Activated naive CD8-positive, alpha-beta T cell treated with anti-CD3 and anti-CD28 coated beads, Interleukin-2, amount 50 U/mL, for 16 hours (primary cell): Measurements from ENCODE around the gene HDAC4.
"Not testable (repeated sequence)": the region's sequence is repeated elsewhere in the genome, so short reads cannot be mapped to it uniquely, and the experiment has no call there.

ENCODE experiments used
- DNase-seq: peaks from one replicate; pipeline ENCODE4 v3.0.0-alpha.2; 2020; ENCODE audit warnings: low read depth, low spot score

HDAC4 gene

DNA sequence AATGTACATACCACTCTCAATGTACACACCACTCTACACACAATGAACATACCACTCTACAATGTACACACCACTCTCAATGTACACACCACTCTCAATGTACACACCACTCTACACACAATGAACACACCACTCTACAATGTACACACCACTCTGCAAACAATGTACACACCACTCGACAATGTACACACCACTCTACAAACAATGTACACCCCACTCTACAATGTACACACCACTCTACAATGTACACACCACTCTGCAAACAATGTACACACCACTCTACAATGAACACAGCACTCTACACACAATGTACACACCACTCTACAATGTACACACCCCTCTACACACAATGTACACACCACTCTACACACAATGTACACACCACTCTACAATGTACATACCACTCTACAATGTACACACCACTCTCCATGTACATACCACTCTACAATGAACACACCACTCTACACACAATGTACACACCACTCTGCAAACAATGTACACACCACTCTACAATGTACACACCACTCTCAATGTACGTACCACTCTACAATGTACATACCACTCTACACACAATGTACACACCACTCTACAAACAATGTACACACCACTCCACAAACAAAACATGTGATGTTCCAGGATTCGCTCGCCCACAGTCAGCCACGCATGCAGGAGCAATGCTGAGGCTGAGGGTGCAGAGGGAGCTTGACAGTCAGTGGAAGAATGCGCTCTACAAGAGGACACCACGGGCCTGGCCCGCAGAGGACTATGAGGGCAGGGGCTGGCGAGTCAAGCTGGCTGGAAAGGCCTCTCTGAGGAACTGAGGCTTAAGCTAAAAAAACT, 118.2 kb downstream of the HDAC4 start:
- DNase-seq = no peak

DNA sequence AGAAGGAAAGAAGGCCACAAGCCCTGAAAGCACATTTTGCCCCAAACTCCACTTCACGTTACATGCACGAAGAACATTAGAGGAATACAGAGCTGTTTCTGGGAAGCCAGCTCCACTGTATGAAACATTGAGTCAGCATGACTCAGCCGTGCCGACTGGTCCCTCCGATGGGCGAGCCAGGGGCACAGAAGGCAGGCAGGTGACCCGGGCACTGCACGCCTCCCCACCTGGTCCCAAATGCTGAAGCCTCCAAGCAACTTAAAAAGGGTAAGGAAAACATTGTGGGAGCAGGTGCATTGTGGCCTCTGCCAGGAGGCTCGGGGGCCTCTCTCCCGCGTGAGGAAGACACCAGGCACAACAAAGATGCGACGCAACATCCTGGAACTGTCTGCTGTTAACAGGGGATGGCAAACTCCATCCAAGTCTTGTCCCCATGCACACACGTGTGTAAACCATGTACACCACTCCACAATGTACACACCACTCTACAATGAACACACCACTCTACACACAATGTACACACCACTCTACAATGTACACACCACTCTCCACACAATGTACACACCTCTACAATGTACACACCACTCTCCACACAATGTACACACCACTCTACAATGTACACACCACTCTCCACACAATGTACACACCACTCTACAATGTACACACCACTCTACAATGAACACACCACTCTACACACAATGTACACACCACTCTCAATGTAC, 120.4 kb downstream of the HDAC4 start:
- DNase-seq = not testable (repeated sequence)

DNA sequence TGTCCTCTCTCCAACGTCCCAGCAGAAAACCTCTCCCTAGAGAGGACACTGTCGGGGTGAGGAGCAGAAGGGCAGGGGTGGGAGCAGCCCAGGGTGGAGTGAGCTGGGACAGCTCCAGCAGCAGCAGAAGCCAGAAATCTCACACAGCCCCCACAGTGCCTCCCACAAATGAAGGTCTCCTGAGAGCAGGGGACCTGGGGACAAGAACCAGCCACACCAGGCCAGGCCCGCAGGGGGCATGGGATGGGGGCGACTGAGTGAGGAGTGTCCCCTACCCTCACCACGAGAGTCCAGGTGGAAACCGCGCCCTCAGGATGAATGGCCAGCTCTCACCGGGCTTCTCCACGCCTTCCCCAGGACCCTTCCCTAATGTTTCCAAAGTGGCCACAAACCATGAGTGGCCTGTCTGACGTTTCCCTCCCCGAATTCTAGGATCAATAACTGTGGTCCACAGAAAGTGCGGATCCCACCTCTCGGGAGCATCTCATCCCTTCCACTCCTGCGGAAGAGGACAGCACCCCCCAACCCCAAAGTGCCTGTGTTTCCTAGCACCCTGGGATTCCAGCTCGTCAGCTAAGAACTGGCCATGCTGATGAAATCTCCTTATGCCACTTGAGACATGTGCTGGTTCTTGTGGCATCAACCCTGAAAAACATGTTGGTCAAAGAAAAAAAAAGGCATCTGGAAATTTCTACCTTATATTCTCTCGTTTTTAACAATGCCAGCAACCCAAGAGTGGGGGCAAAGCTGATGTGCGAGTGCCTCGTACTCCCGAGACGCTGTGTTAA, 121.1 kb downstream of the HDAC4 start:
- no peak for DNase-seq

DNA sequence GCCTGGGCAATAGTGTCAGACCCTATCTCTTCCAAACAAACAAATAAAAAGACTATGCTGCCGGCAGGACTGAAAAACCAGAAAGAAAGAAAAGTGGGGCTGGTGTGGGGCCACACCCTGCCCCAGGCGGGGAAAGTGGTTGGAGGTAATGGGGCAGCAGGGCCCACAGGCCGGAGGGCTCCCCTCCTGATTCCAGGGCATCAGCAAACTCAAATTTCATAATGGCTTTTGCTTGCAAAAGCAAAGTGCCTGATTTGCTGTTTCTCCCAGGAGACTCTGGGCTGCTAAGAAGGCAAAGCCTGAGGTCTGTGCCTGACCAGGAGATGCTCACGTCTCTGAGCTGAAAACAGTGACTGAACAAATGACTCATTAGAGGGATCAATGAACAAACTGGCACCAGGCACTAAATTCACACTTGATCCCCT, 121.9 kb downstream of the HDAC4 start:
- DNase-seq = no peak

DNA sequence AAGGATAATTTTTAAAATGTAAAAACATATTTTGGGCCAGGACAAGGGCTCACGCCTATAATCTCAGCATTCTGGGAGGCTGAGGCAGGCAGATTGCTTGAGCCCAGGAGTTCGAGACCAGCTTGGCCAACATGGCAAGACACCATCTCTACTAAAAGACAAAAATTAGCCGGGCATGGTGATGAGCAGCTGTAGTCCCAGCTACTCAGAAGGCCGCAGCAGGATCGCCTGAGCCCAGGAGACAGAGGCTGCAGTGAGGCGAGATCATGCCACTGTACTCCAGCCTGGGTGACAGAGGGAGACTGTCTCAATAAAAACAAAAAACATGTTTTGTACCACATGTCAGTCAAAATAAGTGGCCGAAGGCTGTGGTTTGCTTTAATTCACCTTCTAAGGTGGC, 122.5 kb downstream of the HDAC4 start:
- DNase-seq = no peak

DNA sequence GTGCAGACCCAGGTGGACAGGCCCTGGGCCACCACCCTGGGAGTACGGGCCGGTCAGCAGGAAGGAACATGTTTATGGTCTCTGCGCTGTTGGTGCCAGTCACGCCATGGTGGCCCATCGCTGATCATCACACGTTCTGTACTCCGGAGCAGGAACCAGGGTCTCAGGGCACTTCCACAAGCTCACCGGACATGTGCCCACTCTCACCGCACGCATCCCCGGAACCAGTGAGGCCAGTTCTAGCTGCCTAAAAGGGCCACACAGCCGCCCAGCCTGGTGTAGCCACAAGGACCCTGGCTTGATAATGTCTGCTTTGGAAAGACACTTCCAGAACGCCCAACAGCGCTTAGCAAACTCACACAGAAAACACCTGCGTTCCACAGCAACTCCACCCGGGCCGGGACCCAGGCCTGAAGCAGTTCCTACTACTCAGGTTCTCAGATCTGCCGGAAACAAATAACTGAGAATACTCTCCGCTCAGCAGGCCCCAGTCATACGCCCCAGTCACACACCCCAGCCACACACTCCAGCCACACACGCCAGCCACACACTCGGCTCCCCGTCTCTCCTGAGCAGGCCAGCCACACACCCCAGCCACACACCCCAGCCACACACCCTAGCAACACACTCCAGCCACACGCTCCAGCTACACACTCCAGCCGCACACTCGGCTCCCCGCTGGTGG, 123.3 kb downstream of the HDAC4 start:
- no peak for DNase-seq

DNA sequence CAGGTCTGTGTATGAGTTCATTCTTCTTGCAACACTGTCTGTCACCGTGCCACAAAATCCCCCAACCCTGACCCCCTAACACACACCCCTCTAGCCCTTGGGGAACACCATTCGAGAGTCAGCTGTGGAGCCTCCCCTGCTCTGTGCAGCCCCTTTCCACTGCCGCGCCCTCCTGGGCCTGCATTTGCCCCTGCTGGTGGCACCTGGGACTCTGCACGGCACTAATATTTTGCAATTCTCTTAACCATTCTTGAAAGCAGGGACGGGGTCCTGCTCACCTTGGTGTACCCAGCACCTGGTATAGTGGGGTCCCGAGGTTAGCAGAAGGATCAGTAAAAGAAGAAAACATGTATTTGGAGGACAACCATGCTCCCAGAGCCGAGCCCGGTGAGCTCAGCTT, 124.0 kb downstream of the HDAC4 start:
- no peak for DNase-seq

DNA sequence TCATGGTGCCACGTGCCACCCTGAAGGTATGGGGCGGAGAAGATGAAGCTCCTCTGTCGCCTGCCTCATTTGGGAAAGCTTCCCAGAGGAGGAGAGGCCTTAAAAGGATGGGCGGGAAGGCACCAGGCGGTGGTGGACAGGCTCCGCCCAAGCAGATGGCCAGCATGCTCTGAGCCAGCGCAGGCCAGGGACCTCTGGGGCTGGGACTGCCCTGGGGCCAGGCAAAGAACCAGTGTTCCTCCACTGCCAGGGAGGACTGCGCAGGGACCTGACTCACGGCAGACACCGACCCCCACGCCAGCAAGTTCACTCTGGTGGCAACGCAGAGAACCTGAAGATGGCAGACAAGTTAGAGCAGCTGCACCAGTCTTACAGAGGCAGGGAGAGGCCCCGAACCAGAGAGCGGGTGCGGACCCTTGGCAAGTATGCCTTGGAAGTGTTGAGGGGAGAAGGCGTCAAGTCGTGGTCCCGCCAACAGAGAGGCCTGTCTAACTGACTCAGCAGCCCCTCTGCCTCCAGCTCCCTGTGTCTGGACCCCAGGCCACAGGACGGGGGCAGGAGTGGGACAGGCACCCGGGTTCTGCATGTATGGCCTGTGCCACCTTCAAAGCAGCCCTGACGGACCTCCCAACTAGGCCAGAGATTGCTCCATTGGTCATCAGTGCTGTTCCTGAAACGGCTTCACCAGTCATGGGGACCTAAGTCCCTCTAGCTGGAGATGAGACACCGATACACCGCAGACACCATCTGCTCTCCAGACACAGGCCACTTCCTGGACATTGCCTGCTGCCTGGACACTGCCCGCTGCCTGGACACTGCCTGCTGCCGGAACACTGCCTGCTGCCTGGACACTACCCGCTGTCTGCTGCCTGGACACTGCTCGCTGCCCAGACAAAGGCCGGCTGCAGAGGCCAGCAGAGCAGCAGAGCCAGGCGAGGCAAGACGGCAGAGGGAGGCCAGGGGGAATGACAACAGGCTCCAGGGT, 124.7 kb downstream of the HDAC4 start:
- DNase-seq = no peak

DNA sequence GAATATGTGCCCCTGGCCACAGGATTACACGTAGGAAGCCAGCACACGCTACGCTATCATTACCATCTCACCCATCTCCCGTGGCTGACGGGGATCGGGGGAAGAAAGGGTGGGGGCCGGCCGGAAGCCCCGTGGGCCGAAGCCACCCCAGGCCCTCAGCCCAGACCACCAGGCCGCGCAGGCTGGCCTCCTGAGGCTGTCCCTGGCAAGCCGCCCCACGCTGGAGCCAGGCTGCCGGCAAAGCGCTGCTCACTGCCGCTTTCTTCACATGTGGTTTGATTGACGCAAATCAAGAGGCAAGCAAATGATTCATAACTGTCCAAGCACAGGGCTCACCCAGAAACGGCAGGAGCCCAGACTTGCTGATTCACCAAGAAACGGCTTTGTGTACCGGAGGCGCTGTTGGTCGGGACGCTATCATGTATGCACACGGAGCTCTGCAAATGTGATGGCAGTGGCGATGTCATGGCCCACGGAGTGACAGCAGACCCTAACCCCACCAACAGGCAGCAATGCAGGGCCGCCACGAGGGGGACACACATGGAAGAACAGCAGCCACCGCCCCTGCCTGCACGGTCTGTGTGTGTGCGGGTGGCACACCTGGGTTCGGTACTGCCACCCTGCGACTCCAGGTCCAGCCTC, 125.7 kb downstream of the HDAC4 start:
- DNase-seq = peak; percentile 46

DNA sequence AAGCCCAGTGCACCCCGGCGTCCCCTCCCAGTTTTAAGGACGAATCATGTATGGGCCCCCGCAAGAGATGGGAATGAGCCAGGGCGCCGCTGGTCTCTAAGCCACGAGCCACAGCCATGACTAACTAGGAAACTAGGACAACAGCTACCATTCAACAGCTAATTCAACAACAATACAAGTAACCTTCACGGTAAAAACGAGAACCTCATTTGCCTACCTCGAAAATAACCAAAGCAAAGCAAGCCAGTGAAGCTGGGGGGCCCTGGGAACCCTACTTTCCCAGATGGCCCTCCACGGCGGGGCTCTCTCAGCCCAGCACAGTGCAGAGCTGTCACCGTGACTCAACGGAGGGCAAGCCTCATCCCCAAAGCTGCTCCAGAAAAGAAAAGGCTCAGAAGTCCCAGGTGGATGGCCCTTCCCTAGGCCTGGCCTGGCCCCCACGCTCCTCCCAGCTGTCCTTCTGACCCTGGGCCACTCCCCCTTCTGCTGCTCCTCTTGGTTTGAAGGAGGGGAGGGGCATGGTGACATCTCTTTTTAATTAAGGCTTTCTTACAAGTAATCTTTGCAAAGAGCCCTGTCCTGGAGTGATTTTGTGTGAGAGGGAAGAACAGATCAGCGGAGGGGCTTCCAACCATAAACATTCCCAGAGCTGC, 126.3 kb downstream of the HDAC4 start:
- DNase-seq = no peak

DNA sequence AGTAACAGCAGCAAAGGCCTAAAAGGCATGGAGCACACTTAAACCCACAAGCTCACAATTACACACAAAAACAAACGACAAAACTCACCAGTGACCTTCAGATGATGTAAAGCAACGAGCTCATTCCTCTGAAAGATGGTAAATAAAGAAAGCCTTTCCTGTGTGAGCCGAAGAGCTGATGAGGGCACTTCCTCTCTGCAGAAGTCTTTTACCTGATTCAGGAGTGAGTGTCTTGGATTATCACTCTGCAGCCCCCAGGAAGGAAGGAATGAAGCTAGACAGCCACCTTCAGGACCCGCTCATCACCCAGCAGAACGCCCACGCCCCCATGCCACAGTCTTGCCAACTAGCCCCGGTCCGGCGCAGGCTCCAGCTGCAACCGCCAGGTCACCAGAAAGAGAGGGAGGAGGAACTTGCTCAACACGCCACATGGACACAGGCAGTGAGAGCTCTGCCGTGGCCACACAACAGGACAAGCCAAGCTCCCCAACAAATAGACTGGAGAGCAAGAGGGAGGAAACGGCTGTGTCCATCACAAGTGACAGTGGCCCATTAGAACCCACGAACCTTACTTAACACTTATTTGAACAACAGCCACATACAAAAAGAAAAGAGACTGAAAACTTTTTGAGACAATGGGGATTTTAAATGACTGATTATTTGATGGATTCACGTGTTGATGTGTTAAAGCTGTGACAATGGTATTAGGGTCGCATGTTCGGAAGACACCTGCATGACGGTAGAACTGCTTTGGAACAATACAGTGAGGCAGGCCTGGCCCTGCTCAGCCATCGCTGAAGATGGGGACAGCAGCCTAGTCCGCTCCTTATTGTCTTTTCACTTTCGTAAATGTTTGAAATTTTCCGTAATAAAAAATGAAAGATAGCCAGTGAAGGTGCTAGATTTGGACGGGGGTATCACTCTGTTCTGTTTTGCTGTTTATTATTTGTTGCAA, 127.3 kb downstream of the HDAC4 start:
- no peak for DNase-seq

DNA sequence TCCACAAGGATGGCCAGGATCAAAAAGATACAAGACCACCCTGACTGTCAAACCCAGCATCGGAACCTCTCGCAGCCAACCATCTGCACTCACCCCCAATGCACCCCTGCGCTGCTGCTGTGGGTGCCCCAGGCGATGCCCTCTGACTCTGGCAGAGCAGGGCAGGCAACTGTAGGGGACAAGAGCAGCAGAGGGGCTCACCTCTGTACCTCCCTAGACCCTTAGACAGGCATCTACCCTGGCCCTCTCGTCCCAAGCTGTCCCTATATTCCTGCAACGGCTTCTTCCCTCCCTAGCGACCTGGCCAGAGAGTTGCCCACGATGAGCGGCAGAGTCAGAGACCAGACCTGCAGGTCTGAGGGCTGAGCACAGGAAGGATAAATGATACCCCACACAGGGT, 128.2 kb downstream of the HDAC4 start:
- DNase-seq = no peak

DNA sequence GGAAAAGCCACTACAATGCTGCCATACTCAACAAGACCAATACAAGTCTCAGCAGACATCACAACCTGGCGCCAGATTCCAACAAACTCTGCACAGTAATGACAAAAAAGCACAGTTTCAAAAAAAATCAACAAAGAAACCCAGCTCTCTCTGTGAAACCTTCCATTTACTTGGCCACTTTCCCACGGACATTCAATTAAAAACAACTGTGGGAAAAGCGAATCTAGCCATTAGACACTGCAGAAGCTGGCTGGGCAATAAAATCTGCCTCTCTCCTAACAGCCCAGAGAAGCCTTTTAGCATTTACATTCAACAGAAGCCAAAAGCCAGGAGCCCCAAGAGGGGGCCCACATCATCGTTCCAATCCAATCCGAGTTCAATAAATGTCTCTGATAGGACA, 128.9 kb downstream of the HDAC4 start:
- no peak for DNase-seq

DNA sequence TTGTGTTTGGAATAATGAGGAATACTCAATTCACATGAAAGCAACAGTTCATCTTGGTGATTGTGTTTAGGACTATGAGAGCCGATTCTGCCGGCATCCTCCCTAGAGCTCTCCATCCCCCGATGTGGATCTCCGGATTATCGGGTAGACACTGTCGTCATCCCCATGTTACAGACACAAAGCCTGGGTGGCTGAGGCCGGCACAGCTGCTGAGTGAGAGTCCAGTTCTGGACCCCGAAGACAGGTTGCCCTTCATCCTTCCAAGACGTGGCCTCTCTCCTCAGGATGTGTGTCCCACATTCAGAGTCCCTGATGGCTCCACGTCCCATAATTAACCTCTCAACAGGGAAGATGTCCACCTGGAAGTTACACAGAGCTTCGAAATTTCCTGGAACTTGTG, 129.3 kb downstream of the HDAC4 start:
- no peak for DNase-seq

DNA sequence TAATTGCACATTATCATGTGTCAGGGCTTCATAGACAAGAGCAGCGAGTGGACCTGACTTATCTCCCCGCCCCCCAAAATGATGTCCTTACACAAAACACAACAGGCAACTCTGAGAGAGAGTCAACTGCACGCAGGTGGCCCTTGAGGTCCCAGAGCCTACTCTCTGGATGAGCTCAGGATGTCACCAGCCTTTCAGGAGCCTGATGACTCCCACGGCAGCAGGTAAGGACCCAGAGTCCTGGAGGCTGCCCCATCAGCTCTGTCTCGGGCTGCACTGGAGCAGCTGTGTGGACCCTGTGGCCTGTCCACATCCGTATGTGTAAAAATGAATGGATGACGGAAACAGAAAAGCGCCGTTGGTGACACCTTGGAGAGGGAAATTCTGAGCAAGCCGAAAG, 130.9 kb downstream of the HDAC4 start:
- no peak for DNase-seq

DNA sequence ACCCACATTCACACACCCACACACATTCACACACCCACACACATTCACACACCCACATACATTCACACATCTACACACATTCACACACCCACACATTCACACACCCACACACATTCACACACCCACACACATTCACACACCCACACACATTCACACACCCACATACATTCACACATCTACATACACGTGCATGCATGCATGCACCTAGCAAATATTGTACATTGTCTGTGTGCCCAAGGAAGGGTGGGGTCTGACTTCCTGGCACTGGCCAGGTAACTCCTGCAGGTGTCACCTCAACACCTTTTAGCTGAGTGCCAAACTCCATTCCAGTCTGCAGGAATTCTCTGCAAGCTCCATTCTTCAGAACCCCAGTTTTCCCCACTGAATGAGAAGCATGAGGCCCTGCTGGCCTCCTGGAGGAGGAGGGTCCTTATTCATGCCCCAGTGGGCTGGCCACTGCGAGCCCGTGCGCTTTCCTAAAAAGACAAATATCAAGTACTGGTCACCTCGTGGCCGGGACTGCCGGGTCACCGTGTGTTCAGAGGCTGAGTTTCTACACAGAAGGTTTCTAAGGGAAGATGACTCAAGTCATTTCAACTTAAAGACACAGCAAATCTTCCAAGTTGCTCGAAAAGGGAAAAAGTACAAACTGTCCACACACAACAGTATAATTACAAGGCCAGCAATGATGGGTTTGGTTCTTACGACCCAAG, 131.5 kb downstream of the HDAC4 start:
- no peak for DNase-seq

DNA sequence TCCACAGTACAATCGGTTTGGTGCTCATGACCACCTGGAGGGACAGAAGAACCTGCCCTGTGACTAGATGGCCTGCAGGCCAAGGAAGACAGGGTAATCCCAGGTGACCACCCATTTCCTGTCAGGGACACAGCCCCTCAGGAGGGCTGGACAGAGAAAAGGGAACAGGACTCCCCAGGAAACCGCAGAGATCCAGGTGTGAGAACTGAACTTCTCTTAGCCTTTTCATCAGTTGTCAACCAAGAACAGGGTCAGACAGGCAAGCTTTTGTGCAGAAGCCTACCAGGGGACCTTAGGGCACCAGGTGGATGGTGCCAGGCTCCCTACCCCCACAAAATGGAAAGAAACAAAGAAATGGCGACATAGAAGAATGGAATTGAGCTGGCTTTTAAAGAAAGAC, 132.3 kb downstream of the HDAC4 start:
- DNase-seq = no peak

DNA sequence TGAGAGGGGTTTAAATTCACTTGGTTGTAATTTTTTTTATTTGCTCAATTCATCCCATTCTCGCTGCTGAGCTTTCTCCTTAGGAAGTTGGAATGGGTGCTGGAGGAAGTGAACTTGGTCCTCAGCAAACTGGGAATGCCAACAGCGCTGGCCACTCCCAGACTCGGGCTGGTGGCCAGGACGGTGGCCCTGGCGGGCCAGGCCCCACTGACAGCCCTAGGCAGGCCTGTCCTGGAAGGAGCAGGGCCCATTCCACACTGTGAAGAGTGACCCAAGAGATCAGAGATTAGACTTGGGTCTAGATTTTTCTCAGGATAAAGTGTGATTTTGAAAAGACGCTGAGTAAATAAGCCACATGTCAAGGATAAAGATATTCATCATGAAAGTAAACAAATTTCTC, 132.7 kb downstream of the HDAC4 start:
- no peak for DNase-seq
